HepG2 (cell line): ENCODE results near the gene ARHGEF16. TPM values are rescaled to one million over a fixed set of nuclear protein-coding genes. Genes with fewer than 3 reads are reported as not detected.

Source experiments
- FOXJ3 ChIP-seq: sonication (generic); formaldehyde crosslinking; IDR thresholded peaks from 2 replicates; pipeline ENCODE4 v1.4.0; 2020; ENCODE audit warnings: missing genetic modification reagents, mild to moderate bottlenecking, borderline replicate concordance
- GPN1 ChIP-seq: sonication (generic); formaldehyde crosslinking; IDR thresholded peaks from 2 replicates; pipeline ENCODE4 v1.5.1; 2020; ENCODE audit warnings: missing genetic modification reagents, borderline replicate concordance
- HNF4G ChIP-seq, 2 experiments: sonication (generic) in 1 of 2; formaldehyde crosslinking in 1 of 2; IDR thresholded peaks; 2 replicates each; pipeline versions ENCODE4 v1.4.0 to v1.6.1; 2011 to 2020; ENCODE audit warnings: borderline replicate concordance in 2 of 2, low read depth in 2 of 2, mild to moderate bottlenecking in 2 of 2, low read length in 1 of 2, missing genetic modification reagents in 1 of 2, moderate library complexity in 1 of 2
- HOXA5 ChIP-seq: sonication (generic); formaldehyde crosslinking; IDR thresholded peaks from 2 replicates; pipeline ENCODE4 v1.4.0; 2020; ENCODE audit warnings: missing genetic modification reagents
- JUN ChIP-seq: sonication (generic); formaldehyde crosslinking; IDR thresholded peaks from 2 replicates; pipeline ENCODE4 v1.4.0; 2020; ENCODE audit warnings: mild to moderate bottlenecking, missing genetic modification reagents
- NCOA1 ChIP-seq: sonication (generic); formaldehyde crosslinking; IDR thresholded peaks from 2 replicates; pipeline ENCODE4 v1.9.0; 2021; ENCODE audit warnings: missing genetic modification reagents
- NFE2L1 ChIP-seq: sonication (generic); formaldehyde crosslinking; IDR thresholded peaks from 2 replicates; pipeline ENCODE4 v1.4.0; 2020; ENCODE audit warnings: missing genetic modification reagents, mild to moderate bottlenecking, borderline replicate concordance
- NFYC ChIP-seq: IDR thresholded peaks from 2 replicates; pipeline ENCODE4 v1.6.1; 2016; ENCODE audit warnings: missing genetic modification reagents, missing compliant biosample characterization
- PATZ1 ChIP-seq: sonication (generic); formaldehyde crosslinking; IDR thresholded peaks from 2 replicates; pipeline ENCODE4 v1.4.0; 2020; ENCODE audit warnings: missing genetic modification reagents
- PCBP2 ChIP-seq: fragments of 200-400 bp; formaldehyde crosslinking; optimal IDR thresholded peaks from 2 replicates; pipeline ENCODE3; 2018; ENCODE audit warnings: low read length, low read depth; ENCODE audit not compliant: poor library complexity, severe bottlenecking
- POGK ChIP-seq: sonication (generic); formaldehyde crosslinking; conservative IDR thresholded peaks from 2 replicates; pipeline ENCODE4 v1.8.0; 2022; ENCODE audit warnings: mild to moderate bottlenecking, moderate library complexity, missing genetic modification reagents
- POLR2A ChIP-seq, 2 experiments: IDR thresholded peaks; 2 replicates each; pipeline ENCODE4 v1.6.1; 2011; ENCODE audit warnings: low read depth in 2 of 2, low read length in 2 of 2, mild to moderate bottlenecking in 1 of 2, moderate library complexity in 1 of 2; ENCODE audit not compliant: insufficient read depth in 1 of 2
- PREB ChIP-seq: sonication (generic); formaldehyde crosslinking; IDR thresholded peaks from 2 replicates; pipeline ENCODE4 v1.4.0; 2020; ENCODE audit warnings: missing genetic modification reagents
- USF2 ChIP-seq, 2 experiments: sonication (generic) in 1 of 2; formaldehyde crosslinking in 1 of 2; IDR thresholded peaks; 2 replicates each; pipeline versions ENCODE4 v1.5.1 to v1.6.1; 2011 to 2020; ENCODE audit warnings: borderline replicate concordance in 1 of 2, low read depth in 1 of 2, low read length in 1 of 2, mild to moderate bottlenecking in 1 of 2, missing genetic modification reagents in 1 of 2, moderate library complexity in 1 of 2
- ZMYM4 ChIP-seq: sonication (generic); formaldehyde crosslinking; IDR thresholded peaks from 2 replicates; pipeline ENCODE4 v1.8.1; 2023; ENCODE audit warnings: mild to moderate bottlenecking, missing genetic modification reagents
- ZNF124 ChIP-seq: sonication (generic); formaldehyde crosslinking; IDR thresholded peaks from 2 replicates; pipeline ENCODE4 v1.4.0; 2020; ENCODE audit warnings: missing genetic modification reagents
- ZNF326 ChIP-seq: sonication (generic); formaldehyde crosslinking; IDR thresholded peaks from 2 replicates; pipeline ENCODE4 v1.4.0; 2020; ENCODE audit warnings: missing genetic modification reagents, borderline replicate concordance
- ZNF431 ChIP-seq: sonication (generic); formaldehyde crosslinking; IDR thresholded peaks from 2 replicates; pipeline ENCODE4 v1.9.0; 2022; ENCODE audit warnings: missing genetic modification reagents, low read depth, mild to moderate bottlenecking, borderline replicate concordance
- ZNF496 ChIP-seq: sonication (generic); formaldehyde crosslinking; IDR thresholded peaks from 2 replicates; pipeline ENCODE4 v1.8.1; 2023; ENCODE audit warnings: mild to moderate bottlenecking, moderate library complexity, missing genetic modification reagents; ENCODE audit not compliant: insufficient replicate concordance
- ZNF891 ChIP-seq: sonication (generic); formaldehyde crosslinking; IDR thresholded peaks from 2 replicates; pipeline ENCODE4 v1.5.0; 2020; ENCODE audit warnings: mild to moderate bottlenecking, missing genetic modification reagents
- polyA plus RNA-seq, 8 experiments: library from polyadenylated mRNA; depleted of rRNA in 3 of 8; stranded (reverse) in 7 of 8; unstranded in 1 of 8; fragments of >200 nt; fragmentation: Illumina TruSeq in 4 of 8; extraction: Trizol in 4 of 8; gene quantifications; 2 replicates each; pipeline versions ENCODE4 v1.2.1 to v1.2.3, GENCODE V29; 2011 to 2016; ENCODE audit warnings: low read depth in 4 of 8, missing spikeins in 1 of 8, mixed read lengths in 1 of 8; ENCODE audit not compliant: insufficient read depth in 1 of 8
- total RNA-seq, 5 experiments: library from RNA; depleted of rRNA; stranded (reverse); fragments of >200 nt; fragmentation: Illumina TruSeq; extraction: Trizol; gene quantifications; 2 replicates each; pipeline ENCODE4 v1.2.3, GENCODE V29; 2016; ENCODE audit warnings: low read depth in 1 of 5
- TF ChIP-seq, protein P1 (sequence below): sonication (generic); formaldehyde crosslinking; IDR thresholded peaks from 2 replicates; pipeline ENCODE4 v1.5.1; 2020; ENCODE audit warnings: mild to moderate bottlenecking, missing genetic modification reagents, borderline replicate concordance

ARHGEF16 gene
- total and polyA plus RNA-seq, 2 of the 13 experiments (the other 11 are each of a cell fraction or from before 2014, with no cell fraction given) = 20.3 to 39.9 TPM

DNA sequence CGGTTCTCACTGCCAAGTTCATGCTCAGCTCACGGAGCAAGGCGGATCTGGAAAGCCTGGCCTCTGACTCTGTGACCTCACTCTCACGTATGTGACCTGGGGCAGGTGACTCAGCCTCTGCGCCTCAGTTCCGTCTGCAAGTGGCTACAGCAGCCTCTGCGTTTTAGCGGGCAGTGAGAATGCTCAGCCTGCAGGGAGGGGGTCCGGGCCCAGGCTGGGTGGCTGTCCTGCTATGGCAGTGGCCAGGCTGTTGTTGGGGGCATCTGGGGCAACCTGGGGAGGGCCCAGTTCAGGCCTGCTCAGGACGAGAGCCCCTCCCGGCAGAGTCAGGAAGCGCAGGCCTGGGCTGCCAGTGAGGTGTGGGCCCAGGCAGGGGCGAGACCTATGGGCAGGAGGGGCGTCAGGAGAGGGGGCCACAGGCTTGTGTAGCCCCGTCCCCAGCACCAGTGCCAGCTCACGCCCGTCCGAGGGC lies 27.9 kb downstream of the ARHGEF16 start (continued):
- TF ChIP-seq USF2 (IDR thresholded peaks at IDR 0.05; ENCODE audit: low read depth, low read length) (no peak), USF2 (CRISPR knock-in tag; IDR thresholded peaks at IDR 0.05; ENCODE audit: borderline replicate concordance) (no peak), ZNF891 (CRISPR knock-in tag) (no peak), POGK (CRISPR knock-in tag) (no peak), POLR2A (IDR thresholded peaks at IDR 0.05; ENCODE audit: insufficient read depth in 1 of 2, low read depth in 2 of 2, low read length in 2 of 2) (peak in 1 of 2 experiments; percentile 47; a peak in 2 of 4 replicates), NCOA1 (no peak), ZNF326 (CRISPR knock-in tag) (no peak), PREB (CRISPR knock-in tag) (no peak), GPN1 (CRISPR knock-in tag) (no peak), NFYC (CRISPR knock-in tag) (no peak), ZNF431 (CRISPR knock-in tag) (no peak), NFE2L1 (CRISPR knock-in tag) (no peak), HNF4G (IDR thresholded peaks at IDR 0.05; ENCODE audit: borderline replicate concordance, low read depth, low read length) (no peak), HNF4G (CRISPR knock-in tag; IDR thresholded peaks at IDR 0.05; ENCODE audit: borderline replicate concordance, low read depth) (no peak), ZMYM4 (CRISPR knock-in tag) (no peak), ZNF496 (no peak), FOXJ3 (no peak), HOXA5 (CRISPR knock-in tag) (no peak), ZNF124 (no peak), PCBP2 (no peak), PATZ1 (CRISPR knock-in tag) (peak; percentile 55; the same call in 1 of the 2 replicates), JUN (CRISPR knock-in tag) (no peak)
- TF ChIP-seq, protein P1, sequence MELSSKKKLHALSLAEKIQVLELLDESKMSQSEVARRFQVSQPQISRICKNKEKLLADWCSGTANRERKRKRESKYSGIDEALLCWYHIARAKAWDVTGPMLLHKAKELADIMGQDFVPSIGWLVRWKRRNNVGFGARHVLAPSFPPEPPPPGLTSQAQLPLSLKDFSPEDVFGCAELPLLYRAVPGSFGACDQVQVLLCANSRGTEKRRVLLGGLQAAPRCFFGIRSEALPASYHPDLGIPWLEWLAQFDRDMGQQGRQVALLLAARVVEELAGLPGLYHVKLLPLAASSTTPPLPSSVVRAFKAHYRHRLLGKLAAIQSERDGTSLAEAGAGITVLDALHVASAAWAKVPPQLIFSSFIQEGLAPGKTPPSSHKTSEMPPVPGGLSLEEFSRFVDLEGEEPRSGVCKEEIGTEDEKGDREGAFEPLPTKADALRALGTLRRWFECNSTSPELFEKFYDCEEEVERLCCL (CRISPR knock-in tag) = no peak
